HepG2 (cell line): ENCODE data around the gene CACNA1H.

Experiments used
- HOMEZ ChIP-seq: IDR thresholded peaks from 2 replicates; pipeline ENCODE4 v1.6.1; 2016; ENCODE audit warnings: low read depth
- RELA ChIP-seq: sonication (generic); formaldehyde crosslinking; IDR thresholded peaks from 2 replicates; pipeline ENCODE4 v1.4.0; 2020; ENCODE audit warnings: missing genetic modification reagents
- STAT5B ChIP-seq: sonication (generic); formaldehyde crosslinking; IDR thresholded peaks from 2 replicates; pipeline ENCODE4 v1.4.0; 2020; ENCODE audit warnings: missing genetic modification reagents
- TF ChIP-seq, protein P1 (sequence below): sonication (generic); formaldehyde crosslinking; IDR thresholded peaks from 2 replicates; pipeline ENCODE4 v1.5.0; 2020; ENCODE audit warnings: missing genetic modification reagents
- TF ChIP-seq, protein P2 (sequence below): sonication (generic); formaldehyde crosslinking; IDR thresholded peaks from 2 replicates; pipeline ENCODE4 v1.5.0; 2020; ENCODE audit warnings: mild to moderate bottlenecking, missing genetic modification reagents, moderate library complexity
- TF ChIP-seq, protein P3 (sequence below): sonication (generic); formaldehyde crosslinking; IDR thresholded peaks from 2 replicates; pipeline ENCODE4 v1.5.1; 2020; ENCODE audit warnings: missing genetic modification reagents, mild to moderate bottlenecking, borderline replicate concordance

DNA sequence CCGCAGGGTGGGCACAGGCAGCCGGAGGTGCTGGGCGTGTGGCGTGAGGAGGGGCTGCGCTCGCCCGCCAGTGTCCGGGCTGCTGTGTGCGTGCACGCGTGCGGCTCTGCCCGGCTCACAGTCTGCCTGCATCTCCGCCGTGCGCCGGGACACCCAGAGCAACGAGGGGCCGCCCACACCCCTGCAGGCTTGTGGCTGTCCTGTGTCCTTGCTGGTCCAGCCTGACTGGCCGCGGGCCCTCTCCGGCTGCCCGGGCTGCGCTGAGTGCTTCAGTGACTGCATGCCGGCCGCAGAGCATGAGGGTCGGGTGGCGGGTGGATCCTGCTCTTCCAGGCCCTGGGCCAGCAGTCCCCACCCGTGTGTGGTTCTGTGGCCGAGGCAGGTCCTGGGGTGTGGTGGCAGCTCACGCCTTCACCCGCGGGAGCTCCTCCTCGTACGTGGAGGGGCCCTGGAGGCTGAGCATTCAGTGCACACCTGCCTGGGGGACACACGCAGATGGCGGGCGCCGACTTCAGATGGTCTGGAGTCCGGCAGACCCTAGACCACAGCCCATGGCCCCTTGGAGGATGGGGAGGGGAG lies 59.8 kb downstream of the CACNA1H start:
- TF ChIP-seq, protein P1, sequence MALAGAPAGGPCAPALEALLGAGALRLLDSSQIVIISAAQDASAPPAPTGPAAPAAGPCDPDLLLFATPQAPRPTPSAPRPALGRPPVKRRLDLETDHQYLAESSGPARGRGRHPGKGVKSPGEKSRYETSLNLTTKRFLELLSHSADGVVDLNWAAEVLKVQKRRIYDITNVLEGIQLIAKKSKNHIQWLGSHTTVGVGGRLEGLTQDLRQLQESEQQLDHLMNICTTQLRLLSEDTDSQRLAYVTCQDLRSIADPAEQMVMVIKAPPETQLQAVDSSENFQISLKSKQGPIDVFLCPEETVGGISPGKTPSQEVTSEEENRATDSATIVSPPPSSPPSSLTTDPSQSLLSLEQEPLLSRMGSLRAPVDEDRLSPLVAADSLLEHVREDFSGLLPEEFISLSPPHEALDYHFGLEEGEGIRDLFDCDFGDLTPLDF (CRISPR knock-in tag), result no peak
- TF ChIP-seq, protein P2, sequence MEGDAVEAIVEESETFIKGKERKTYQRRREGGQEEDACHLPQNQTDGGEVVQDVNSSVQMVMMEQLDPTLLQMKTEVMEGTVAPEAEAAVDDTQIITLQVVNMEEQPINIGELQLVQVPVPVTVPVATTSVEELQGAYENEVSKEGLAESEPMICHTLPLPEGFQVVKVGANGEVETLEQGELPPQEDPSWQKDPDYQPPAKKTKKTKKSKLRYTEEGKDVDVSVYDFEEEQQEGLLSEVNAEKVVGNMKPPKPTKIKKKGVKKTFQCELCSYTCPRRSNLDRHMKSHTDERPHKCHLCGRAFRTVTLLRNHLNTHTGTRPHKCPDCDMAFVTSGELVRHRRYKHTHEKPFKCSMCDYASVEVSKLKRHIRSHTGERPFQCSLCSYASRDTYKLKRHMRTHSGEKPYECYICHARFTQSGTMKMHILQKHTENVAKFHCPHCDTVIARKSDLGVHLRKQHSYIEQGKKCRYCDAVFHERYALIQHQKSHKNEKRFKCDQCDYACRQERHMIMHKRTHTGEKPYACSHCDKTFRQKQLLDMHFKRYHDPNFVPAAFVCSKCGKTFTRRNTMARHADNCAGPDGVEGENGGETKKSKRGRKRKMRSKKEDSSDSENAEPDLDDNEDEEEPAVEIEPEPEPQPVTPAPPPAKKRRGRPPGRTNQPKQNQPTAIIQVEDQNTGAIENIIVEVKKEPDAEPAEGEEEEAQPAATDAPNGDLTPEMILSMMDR, result no peak
- TF ChIP-seq STAT5B (CRISPR knock-in tag), result no peak
- TF ChIP-seq, protein P3, sequence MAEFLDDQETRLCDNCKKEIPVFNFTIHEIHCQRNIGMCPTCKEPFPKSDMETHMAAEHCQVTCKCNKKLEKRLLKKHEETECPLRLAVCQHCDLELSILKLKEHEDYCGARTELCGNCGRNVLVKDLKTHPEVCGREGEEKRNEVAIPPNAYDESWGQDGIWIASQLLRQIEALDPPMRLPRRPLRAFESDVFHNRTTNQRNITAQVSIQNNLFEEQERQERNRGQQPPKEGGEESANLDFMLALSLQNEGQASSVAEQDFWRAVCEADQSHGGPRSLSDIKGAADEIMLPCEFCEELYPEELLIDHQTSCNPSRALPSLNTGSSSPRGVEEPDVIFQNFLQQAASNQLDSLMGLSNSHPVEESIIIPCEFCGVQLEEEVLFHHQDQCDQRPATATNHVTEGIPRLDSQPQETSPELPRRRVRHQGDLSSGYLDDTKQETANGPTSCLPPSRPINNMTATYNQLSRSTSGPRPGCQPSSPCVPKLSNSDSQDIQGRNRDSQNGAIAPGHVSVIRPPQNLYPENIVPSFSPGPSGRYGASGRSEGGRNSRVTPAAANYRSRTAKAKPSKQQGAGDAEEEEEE (CRISPR knock-in tag), result no peak
- TF ChIP-seq HOMEZ, result no peak
- TF ChIP-seq RELA (CRISPR knock-in tag), result no peak
